ENCODE data around the gene DTHD1. TPM values are rescaled to one million over a fixed set of nuclear protein-coding genes. Genes with fewer than 3 reads are reported as not detected.

Gene DTHD1
- polyA plus RNA-seq, 1 of the 3 experiments (the other 2 are of a cell fraction): not detected

- H3K27ac ChIP-seq (ENCODE audit: low read depth in 2 of 2, low read length in 1 of 2): no peak overlapping the region
- ChIA-PET CTCF (no interaction called here), POLR2A (no interaction called here)
- no peak overlapping the region for H3K4me2 ChIP-seq
- no peaks in the 10 kb centered on the region for H3K4me1 ChIP-seq (ENCODE audit: control insufficient read depth in 1 of 2, insufficient read depth in 2 of 2, low read depth in 1 of 2, low read length in 1 of 2)
- H3K27me3 ChIP-seq (ENCODE audit: insufficient read depth): no peaks in the 10 kb centered on the region; the same call in 1 of the 2 replicates
- no peak overlapping the region for H3K4me3 ChIP-seq (ENCODE audit: low read depth in 2 of 2, low read length in 1 of 2)
- no peak overlapping the region for H2AFZ ChIP-seq (ENCODE audit: low read depth)
- no peaks in the 10 kb centered on the region for H4K20me1 ChIP-seq (ENCODE audit: insufficient read depth)
- DNase-seq: no peak
- H3K9me2 ChIP-seq: no peaks in the 10 kb centered on the region
- H3F3A ChIP-seq (replicated peaks; ENCODE audit: insufficient read depth): no peaks in the 10 kb centered on the region
- no peaks in the 10 kb centered on the region for H3K9me3 ChIP-seq
- no peaks in the 10 kb centered on the region for H3K36me3 ChIP-seq (replicated peaks in 1 of 2; ENCODE audit: control insufficient read depth in 1 of 2, insufficient read depth in 2 of 2, low read length in 1 of 2)
- TF ChIP-seq YY1 (IDR thresholded peaks at IDR 0.05; ENCODE audit: low read depth): no peak
- TF ChIP-seq USF2 (IDR thresholded peaks at IDR 0.05; ENCODE audit: borderline replicate concordance, low read depth, low read length): no peak
- TF ChIP-seq FOXM1 (IDR thresholded peaks at IDR 0.05; ENCODE audit: low read depth): no peak
- no peak for TF ChIP-seq MXI1 (IDR thresholded peaks at IDR 0.05; ENCODE audit: low read depth, low read length)
- TF ChIP-seq TCF12 (IDR thresholded peaks at IDR 0.05): no peak
- TF ChIP-seq CTCF (IDR thresholded peaks at IDR 0.05): no peak
- TF ChIP-seq NRF1 (IDR thresholded peaks at IDR 0.05; ENCODE audit: low read depth, low read length): no peak
- TF ChIP-seq NFIC (IDR thresholded peaks at IDR 0.05; ENCODE audit: borderline replicate concordance): no peak
- TF ChIP-seq TEAD4 (IDR thresholded peaks at IDR 0.05; ENCODE audit: borderline replicate concordance, insufficient read depth): no peak
- no peak for TF ChIP-seq RAD21 (IDR thresholded peaks at IDR 0.05; ENCODE audit: low read length)
- TF ChIP-seq MAX (IDR thresholded peaks at IDR 0.05; ENCODE audit: low read depth): no peak
- no peak for TF ChIP-seq SIN3A (IDR thresholded peaks at IDR 0.05; ENCODE audit: borderline replicate concordance, low read depth, low read length)
- no peak for TF ChIP-seq IRF3 (IDR thresholded peaks at IDR 0.05; ENCODE audit: low read depth, low read length)
- TF ChIP-seq RCOR1 (IDR thresholded peaks at IDR 0.05; ENCODE audit: low read length): no peak
- no peak for TF ChIP-seq TAF1 (IDR thresholded peaks at IDR 0.05; ENCODE audit: borderline replicate concordance, low read depth, low read length)
- no peak for TF ChIP-seq RFX5 (IDR thresholded peaks at IDR 0.05; ENCODE audit: low read length)
- no peak overlapping the region for H3K9ac ChIP-seq
- H3K79me2 ChIP-seq (ENCODE audit: insufficient read depth): no peaks in the 10 kb centered on the region
- WGBS (ENCODE audit: low lambda C conversion rate): under 1% methylated on average over 4 of the region's 4 CpGs
Measured at GRCh38 chr4:36392916-36393315, 111.5 kb downstream of the DTHD1 start.

Other genes starting within 250 kb of the DTHD1 start
- gene ARAP2, start 37.1 kb upstream of the DTHD1 start, polyA plus RNA-seq (2012; rRNA removed): not detected in 2 replicates

Measured in SK-N-SH (cell line).